ENCODE results near the gene GPC6.
A peak's percentile ranks its signal among the peaks of the same experiment; 100 is the strongest.

The GPC6 gene

DNA sequence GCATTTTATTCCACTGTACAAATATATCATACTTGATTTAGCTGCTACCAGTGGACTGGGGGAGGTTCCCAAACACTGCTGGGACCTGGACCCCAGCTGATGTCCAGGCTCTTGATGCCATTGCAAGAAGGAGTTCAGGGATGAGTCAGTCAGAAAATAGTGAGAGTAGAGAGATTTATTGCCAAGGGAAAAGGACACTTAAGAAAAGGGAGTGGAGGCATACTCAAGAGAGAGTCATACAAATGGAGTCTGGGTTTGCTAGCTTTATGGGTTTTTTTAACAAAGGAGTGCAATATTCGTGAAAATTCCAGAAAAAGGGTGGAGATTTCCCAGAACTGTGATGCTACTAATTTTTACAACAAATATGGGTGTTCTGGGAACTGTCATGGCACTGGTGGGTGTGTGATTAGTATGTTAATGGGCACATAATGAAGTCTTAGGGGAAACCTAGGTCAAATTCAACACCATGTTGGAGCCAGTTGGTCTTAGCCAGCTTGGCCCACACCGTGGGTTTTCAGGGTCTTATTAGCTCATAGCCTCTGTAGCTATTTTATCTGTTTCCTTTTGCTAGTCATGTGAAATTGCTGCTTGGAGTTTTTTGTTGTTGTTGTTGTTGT lies 36.2 kb downstream of the GPC6 start:
- no peak for DNase-seq (ENCODE audit: extremely low spot score)
- POLR2A ChIA-PET = interaction anchor here (1.8 kb wide), 1 partner anchor 34 kb away, joined by 5 read pairs; no protein-coding TSS in a partner anchor
- CTCF ChIA-PET = interaction anchor here (0.5 to 0.6 kb wide), 2 partner anchors 8 to 1153 kb away, joined by 3 to 4 read pairs; no protein-coding TSS in a partner anchor
- TF ChIP-seq, protein P1, sequence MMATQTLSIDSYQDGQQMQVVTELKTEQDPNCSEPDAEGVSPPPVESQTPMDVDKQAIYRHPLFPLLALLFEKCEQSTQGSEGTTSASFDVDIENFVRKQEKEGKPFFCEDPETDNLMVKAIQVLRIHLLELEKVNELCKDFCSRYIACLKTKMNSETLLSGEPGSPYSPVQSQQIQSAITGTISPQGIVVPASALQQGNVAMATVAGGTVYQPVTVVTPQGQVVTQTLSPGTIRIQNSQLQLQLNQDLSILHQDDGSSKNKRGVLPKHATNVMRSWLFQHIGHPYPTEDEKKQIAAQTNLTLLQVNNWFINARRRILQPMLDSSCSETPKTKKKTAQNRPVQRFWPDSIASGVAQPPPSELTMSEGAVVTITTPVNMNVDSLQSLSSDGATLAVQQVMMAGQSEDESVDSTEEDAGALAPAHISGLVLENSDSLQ (IDR thresholded peaks at IDR 0.05) = 0 out of 2 replicates have a peak, but pooled peaks have one; percentile 12
- no peak for TF ChIP-seq FOXK2 (IDR thresholded peaks at IDR 0.05)

GRCh38 chr13:93264876-93265275 lies 38.3 kb downstream of the GPC6 start:
- ChIA-PET CTCF (no interaction called here), POLR2A (no interaction called here)
- TF ChIP-seq FOXK2 (IDR thresholded peaks at IDR 0.05) = no peak
- TF ChIP-seq FOXM1 (IDR thresholded peaks at IDR 0.05; ENCODE audit: borderline replicate concordance) = no peak
- no peak for TF ChIP-seq CTBP1 (IDR thresholded peaks at IDR 0.05; ENCODE audit: borderline replicate concordance)
- TF ChIP-seq HDGF (IDR thresholded peaks at IDR 0.05; ENCODE audit: borderline replicate concordance) = no peak
- TF ChIP-seq SP1 (IDR thresholded peaks at IDR 0.05) = no peak
- TF ChIP-seq, protein P1 (IDR thresholded peaks at IDR 0.05) = no peak
- TF ChIP-seq LEF1 (IDR thresholded peaks at IDR 0.05; ENCODE audit: borderline replicate concordance) = no peak
- TF ChIP-seq SUZ12 (IDR thresholded peaks at IDR 0.05) = no peak
- TF ChIP-seq FOXA1 (IDR thresholded peaks at IDR 0.05) = no peak
- TF ChIP-seq BHLHE40 (IDR thresholded peaks at IDR 0.05; ENCODE audit: borderline replicate concordance) = no peak
- TF ChIP-seq L3MBTL2 (conservative IDR thresholded peaks at IDR 0.05) = no peak
- no peak for DNase-seq (ENCODE audit: extremely low spot score)

GRCh38 chr13:93265800-93266199 lies 39.2 kb downstream of the GPC6 start:
- POLR2A ChIA-PET = no interaction called here
- no peak for DNase-seq (ENCODE audit: extremely low spot score)
- TF ChIP-seq L3MBTL2 (conservative IDR thresholded peaks at IDR 0.05) = no peak
- no peak for TF ChIP-seq ZNF384 (IDR thresholded peaks at IDR 0.05)
- TF ChIP-seq NFRKB (IDR thresholded peaks at IDR 0.05) = no peak
- no peak for TF ChIP-seq FOXA1 (IDR thresholded peaks at IDR 0.05)
- no peak for TF ChIP-seq TARDBP (IDR thresholded peaks at IDR 0.05)
- TF ChIP-seq CTBP1 (IDR thresholded peaks at IDR 0.05; ENCODE audit: borderline replicate concordance) = no peak
- CTCF ChIA-PET = no interaction called here

- DNase-seq (ENCODE audit: extremely low spot score) = no peak
- TF ChIP-seq FOXA1 (IDR thresholded peaks at IDR 0.05) (no peak), FOXM1 (IDR thresholded peaks at IDR 0.05; ENCODE audit: borderline replicate concordance) (no peak), SUZ12 (IDR thresholded peaks at IDR 0.05) (no peak), TARDBP (IDR thresholded peaks at IDR 0.05) (no peak), ARNT (IDR thresholded peaks at IDR 0.05) (no peak), CTBP1 (IDR thresholded peaks at IDR 0.05; ENCODE audit: borderline replicate concordance) (no peak), LEF1 (IDR thresholded peaks at IDR 0.05; ENCODE audit: borderline replicate concordance) (no peak)
- TF ChIP-seq, protein P1 (IDR thresholded peaks at IDR 0.05) = no peak
- ChIA-PET POLR2A (no interaction called here), CTCF (no interaction called here)
These were observed 40.1 kb downstream of the GPC6 start for GRCh38 chr13:93266681-93267080.

DNA sequence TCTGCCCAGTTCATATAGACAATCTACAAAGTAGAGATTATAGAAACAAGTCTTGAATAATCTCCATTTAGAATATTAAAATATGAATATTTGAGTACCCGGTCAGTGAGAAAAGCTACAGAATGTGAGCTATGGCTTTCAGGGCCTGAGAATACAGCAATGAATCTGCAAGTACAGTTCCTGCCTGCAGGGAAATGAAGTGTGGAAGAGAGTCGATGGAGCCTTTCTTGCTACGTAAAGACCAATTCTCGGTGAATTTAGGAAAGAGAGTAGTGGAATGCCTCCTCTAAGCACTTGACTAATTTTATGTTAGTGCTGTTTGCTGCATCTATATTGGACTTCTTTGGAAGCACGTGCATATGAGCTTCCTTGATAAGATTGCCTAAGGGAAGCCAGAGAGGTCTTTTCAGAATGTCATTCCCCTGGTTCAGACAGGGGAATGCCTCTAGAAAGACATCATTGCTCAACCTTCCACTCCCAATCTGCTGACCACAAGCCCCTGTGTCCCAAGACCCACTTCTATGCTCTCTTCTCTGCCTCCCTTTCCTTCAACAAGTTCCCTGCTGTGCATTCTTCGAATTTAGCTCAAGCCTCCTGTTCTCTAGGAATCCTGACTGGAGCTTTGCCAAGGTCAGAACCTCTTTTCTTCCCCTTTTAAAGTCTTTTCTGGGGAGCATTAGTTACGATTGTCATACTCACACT lies 41.9 kb downstream of the GPC6 start:
- no peak for DNase-seq (ENCODE audit: extremely low spot score)
- ChIA-PET POLR2A (no interaction called here), CTCF (interaction anchor here (0.7 to 1.3 kb wide), 4 partner anchors 9 to 286 kb away, joined by 3 to 5 read pairs (median 4); no protein-coding TSS in a partner anchor)
- TF ChIP-seq ELF4 (IDR thresholded peaks at IDR 0.05) (no peak), BHLHE40 (IDR thresholded peaks at IDR 0.05; ENCODE audit: borderline replicate concordance) (no peak), FOXA1 (IDR thresholded peaks at IDR 0.05) (no peak), LEF1 (IDR thresholded peaks at IDR 0.05; ENCODE audit: borderline replicate concordance) (no peak), CTBP1 (IDR thresholded peaks at IDR 0.05; ENCODE audit: borderline replicate concordance) (no peak), L3MBTL2 (conservative IDR thresholded peaks at IDR 0.05) (no peak), FOXK2 (IDR thresholded peaks at IDR 0.05) (no peak), ARNT (IDR thresholded peaks at IDR 0.05) (no peak), ZNF384 (IDR thresholded peaks at IDR 0.05) (no peak), TARDBP (IDR thresholded peaks at IDR 0.05) (no peak), SUZ12 (IDR thresholded peaks at IDR 0.05) (no peak), SP1 (IDR thresholded peaks at IDR 0.05) (no peak), NFRKB (IDR thresholded peaks at IDR 0.05) (no peak), HDGF (IDR thresholded peaks at IDR 0.05; ENCODE audit: borderline replicate concordance) (no peak), FOXM1 (IDR thresholded peaks at IDR 0.05; ENCODE audit: borderline replicate concordance) (no peak)
- TF ChIP-seq, protein P1 (IDR thresholded peaks at IDR 0.05) = no peak
